ENCODE measurements around the gene COL25A1.

DNA sequence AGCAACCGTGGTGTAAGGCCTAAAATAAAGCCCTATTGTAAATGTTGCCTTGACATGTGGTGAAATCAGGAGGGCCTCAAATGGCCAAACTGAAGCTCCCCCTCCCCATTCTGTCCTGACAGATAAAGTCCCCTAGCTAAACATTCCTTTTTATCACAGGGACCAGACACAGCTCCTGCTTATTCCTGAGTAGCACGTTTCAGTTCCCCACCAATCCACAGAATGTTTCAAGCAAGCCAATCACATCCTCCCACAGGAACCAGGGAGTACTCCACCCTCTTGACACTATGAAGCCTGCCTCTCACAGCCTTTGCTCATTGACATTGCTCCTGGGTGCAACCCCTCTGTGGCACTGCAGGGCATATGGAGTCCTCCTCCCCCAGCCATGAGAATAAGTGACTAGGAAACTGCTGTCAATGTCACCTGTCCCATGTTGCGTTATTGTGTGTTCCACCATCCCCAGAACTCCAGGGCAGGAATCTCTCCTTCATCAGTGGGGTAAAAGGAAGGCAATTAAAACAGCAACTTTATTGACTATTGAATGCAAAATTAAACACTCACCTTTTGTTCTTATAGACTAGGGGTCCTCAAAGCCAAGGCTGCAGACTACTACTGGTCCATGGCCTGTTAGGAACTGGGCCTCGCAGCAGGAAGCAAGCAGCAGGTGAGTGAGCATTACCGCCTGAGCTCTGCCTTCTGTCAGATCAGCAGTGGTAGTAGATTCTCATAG is 128.1 kb downstream of the COL25A1 start:
- TF ChIP-seq PBX3 (IDR thresholded peaks at IDR 0.05), result no peak
- no peak for TF ChIP-seq POLR2AphosphoS2 (conservative IDR thresholded peaks at IDR 0.05; ENCODE audit: low read length)
- TF ChIP-seq, protein P1, sequence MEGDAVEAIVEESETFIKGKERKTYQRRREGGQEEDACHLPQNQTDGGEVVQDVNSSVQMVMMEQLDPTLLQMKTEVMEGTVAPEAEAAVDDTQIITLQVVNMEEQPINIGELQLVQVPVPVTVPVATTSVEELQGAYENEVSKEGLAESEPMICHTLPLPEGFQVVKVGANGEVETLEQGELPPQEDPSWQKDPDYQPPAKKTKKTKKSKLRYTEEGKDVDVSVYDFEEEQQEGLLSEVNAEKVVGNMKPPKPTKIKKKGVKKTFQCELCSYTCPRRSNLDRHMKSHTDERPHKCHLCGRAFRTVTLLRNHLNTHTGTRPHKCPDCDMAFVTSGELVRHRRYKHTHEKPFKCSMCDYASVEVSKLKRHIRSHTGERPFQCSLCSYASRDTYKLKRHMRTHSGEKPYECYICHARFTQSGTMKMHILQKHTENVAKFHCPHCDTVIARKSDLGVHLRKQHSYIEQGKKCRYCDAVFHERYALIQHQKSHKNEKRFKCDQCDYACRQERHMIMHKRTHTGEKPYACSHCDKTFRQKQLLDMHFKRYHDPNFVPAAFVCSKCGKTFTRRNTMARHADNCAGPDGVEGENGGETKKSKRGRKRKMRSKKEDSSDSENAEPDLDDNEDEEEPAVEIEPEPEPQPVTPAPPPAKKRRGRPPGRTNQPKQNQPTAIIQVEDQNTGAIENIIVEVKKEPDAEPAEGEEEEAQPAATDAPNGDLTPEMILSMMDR (IDR thresholded peaks at IDR 0.05), result no peak
- TF ChIP-seq CHD4 (IDR thresholded peaks at IDR 0.05; ENCODE audit: borderline replicate concordance), result no peak
- no peak for TF ChIP-seq NPAS2 (CRISPR knock-in tag; IDR thresholded peaks at IDR 0.05; ENCODE audit: borderline replicate concordance)
- TF ChIP-seq CHD2 (IDR thresholded peaks at IDR 0.05; ENCODE audit: low read length, partially characterized antibody), result no peak
- TF ChIP-seq ZFP36 (IDR thresholded peaks at IDR 0.05; ENCODE audit: borderline replicate concordance, partially characterized antibody), result no peak
- no peak for TF ChIP-seq POLR2A (IDR thresholded peaks at IDR 0.05; ENCODE audit: low read length)
- TF ChIP-seq JUN (IDR thresholded peaks at IDR 0.05), result no peak
- no peak for TF ChIP-seq MYC (IDR thresholded peaks at IDR 0.05; ENCODE audit: borderline replicate concordance, low read length)
- no peak for TF ChIP-seq EP300 (IDR thresholded peaks at IDR 0.05)
- no peak for TF ChIP-seq CBX2 (IDR thresholded peaks at IDR 0.05; ENCODE audit: borderline replicate concordance, low read depth)
